Measurements from ENCODE around the gene CDKN2AIPNL.
"Not testable (repeated sequence)": the region's sequence is repeated elsewhere in the genome, so short reads cannot be mapped to it uniquely, and the experiment has no call there.

The CDKN2AIPNL gene

DNA sequence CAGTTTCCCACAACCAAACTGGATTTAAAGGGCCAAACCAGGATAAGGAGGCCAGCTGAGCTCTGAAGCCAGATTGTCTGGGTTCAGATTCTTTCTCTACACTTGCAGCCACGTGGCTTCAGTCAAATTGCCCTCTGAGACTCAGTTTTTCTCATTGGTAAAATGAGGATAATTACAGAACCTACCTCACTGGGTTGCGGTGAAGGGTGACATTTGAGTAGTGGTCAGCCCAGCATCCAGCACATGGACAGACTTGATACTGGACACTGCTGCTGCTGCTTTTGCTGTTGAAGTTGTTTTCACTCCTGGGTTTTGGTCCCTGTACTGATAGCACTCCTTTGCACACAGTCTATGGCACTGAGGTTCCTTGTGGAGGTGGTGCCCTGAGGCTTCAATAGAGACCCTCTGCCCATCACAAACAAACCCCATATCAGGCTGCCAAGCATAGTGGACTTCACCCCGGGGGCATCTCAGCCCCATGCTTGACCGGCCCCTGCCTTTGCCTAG, 25.7 kb upstream of the CDKN2AIPNL start:
- peak overlapping the region; percentile 83 for H3K27ac ChIP-seq (ENCODE audit: low read length)
- peaks cover 24 to 25% of the 10 kb centered on the region in 2 donors for H3K4me1 ChIP-seq (ENCODE audit: control insufficient read depth in 1 of 2, insufficient read depth in 2 of 2, low read length in 2 of 2)
- no peaks in the 10 kb centered on the region for H3K9me3 ChIP-seq (ENCODE audit: control insufficient read depth in 1 of 2, low read length in 2 of 2)
- H3K4me3 ChIP-seq (ENCODE audit: low read depth in 1 of 2, low read length in 2 of 2), result no peak overlapping the region
- H3K36me3 ChIP-seq (ENCODE audit: control insufficient read depth in 1 of 2, insufficient read depth in 2 of 2, low read length in 2 of 2), result peaks cover 0 to 3% of the 10 kb centered on the region in 2 donors
- H3K27me3 ChIP-seq (ENCODE audit: low read depth, low read length), result no peaks in the 10 kb centered on the region

DNA sequence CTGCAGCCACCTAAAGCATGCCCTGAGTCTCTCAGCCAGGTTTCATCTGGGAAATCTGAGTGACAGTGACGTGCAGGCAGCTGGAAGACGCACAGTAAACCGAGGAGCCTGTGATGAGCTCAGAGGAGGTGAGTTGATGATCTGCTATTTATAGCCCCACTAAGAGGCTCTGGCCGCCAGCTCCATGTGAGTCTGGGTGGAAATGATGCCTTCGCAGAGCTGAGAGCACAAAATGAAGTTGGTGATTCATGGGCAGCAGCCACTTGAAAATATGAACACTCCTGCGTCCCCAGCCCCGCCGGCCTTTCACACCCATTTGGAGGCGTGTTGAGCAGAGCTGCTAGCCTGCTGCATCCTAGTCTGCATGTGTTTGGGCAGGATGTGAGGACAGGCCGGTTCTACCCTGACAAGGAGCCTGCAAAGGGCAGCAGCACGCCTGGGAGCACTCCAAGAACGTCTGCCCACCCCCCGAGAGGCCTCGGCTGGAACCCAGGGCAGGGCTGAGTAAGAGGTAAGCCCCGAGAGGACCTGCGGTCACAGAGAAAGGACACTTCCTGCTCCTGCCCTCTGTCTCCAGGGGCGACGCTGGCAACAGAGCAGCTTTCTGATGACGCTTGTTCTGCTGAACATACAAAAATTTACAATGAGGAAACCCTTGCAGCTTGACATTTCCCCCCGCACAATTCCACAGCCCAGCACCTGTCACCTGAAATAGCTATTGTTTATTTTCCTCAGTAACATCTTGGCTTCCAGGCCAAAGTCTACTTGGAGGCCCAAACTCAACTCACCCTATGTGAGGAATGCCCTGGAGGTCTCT, 25.1 kb upstream of the CDKN2AIPNL start:
- Histone ChIP-seq H3K4me3 (ENCODE audit: low read depth in 1 of 2, low read length in 2 of 2) (no peak overlapping the region), H3K4me1 (ENCODE audit: control insufficient read depth in 1 of 2, insufficient read depth in 2 of 2, low read length in 2 of 2) (peaks cover 24 to 25% of the 10 kb centered on the region in 2 donors), H3K36me3 (ENCODE audit: control insufficient read depth in 1 of 2, insufficient read depth in 2 of 2, low read length in 2 of 2) (peaks cover 0 to 3% of the 10 kb centered on the region in 2 donors), H3K27ac (ENCODE audit: low read length) (peak overlapping the region; percentile 83), H3K27me3 (ENCODE audit: low read depth, low read length) (no peaks in the 10 kb centered on the region), H3K9me3 (ENCODE audit: control insufficient read depth in 1 of 2, low read length in 2 of 2) (no peaks in the 10 kb centered on the region)

DNA sequence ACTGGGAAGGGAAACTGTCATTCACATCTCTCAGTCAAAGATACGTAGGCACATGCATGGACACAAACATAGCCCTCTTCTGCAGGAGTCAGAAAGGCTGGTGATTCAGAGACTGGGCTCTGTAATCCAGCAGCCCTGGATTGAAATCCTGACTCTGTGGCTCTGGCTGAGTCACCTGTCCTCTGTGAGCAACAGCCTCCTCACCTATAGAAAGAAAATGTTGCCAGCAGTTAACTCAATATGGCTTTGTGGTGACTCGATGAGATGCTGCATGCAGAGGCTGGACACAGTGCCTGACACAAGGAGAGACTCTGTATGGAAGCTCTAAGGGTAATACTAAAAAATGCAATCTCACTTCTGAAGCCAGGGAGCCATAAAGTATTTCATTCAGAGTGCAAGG, 23.9 kb upstream of the CDKN2AIPNL start:
- Histone ChIP-seq H3K9me3 (ENCODE audit: control insufficient read depth in 1 of 2, low read length in 2 of 2) (no peaks in the 10 kb centered on the region), H3K4me3 (ENCODE audit: low read depth in 1 of 2, low read length in 2 of 2) (no peak overlapping the region), H3K36me3 (ENCODE audit: control insufficient read depth in 1 of 2, insufficient read depth in 2 of 2, low read length in 2 of 2) (peaks cover 0 to 3% of the 10 kb centered on the region in 2 donors), H3K27me3 (ENCODE audit: low read depth, low read length) (no peaks in the 10 kb centered on the region), H3K27ac (ENCODE audit: low read length) (no peak overlapping the region), H3K4me1 (ENCODE audit: control insufficient read depth in 1 of 2, insufficient read depth in 2 of 2, low read length in 2 of 2) (peaks cover 24 to 25% of the 10 kb centered on the region in 2 donors)

DNA sequence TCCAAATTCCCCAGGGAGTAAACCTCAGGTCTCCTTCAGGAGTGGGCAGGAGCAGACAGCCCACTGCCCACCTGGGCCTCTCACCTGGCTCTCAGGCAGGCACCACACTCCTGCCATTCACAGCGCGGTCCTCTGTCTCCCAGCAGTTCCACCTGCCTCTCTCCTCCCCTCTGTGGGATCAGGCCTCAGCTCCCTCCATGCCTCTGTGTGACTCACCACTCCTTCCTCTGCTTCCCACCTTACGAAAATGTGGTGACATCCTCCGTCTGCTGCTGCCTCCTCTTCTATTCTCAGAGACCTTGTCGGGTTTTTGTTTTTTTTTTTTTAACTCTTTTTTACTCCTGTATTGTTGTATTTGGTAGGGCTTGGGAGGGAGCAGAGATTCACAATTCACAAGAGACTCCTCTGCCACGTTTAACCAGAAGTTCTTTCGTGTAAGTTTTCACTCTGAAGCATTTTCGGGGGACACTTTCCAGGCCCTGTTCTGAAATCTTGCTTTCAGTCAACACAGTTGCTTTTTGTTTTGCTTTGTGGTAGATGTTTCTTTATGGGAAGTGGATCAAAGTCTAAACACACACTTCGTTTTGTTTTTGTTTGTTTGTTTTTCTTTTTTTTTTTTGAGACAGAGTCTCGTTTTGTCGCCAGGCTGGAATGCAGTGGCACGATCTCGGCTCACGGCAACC, 21.1 kb upstream of the CDKN2AIPNL start:
- Histone ChIP-seq H3K27ac (ENCODE audit: low read length) (no peak overlapping the region), H3K4me1 (ENCODE audit: control insufficient read depth in 1 of 2, insufficient read depth in 2 of 2, low read length in 2 of 2) (peaks cover 9 to 12% of the 10 kb centered on the region in 2 donors), H3K9me3 (ENCODE audit: control insufficient read depth in 1 of 2, low read length in 2 of 2) (no peaks in the 10 kb centered on the region), H3K4me3 (ENCODE audit: low read depth in 1 of 2, low read length in 2 of 2) (no peak overlapping the region), H3K27me3 (ENCODE audit: low read depth, low read length) (no peaks in the 10 kb centered on the region), H3K36me3 (ENCODE audit: control insufficient read depth in 1 of 2, insufficient read depth in 2 of 2, low read length in 2 of 2) (peaks cover 0 to 3% of the 10 kb centered on the region in 2 donors)

DNA sequence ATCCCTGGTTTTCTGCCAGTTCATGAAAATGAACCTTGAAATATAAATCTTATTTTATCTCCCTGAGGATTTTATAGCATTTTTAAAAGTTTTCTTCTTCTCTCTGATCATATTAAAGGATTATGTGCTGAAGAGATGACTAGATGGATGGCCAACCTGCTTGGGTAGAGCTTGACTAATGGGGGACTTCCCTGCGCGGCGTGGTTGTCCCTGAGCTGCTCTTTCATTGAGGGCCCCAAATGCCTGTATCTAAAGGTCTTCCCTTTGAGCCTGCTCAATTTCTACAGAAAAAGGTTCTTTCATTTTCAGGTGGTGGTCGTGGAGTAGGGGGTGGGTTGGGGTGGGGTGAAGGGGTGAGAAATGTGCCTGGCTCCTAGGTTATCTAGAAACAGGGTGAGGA, 20.5 kb upstream of the CDKN2AIPNL start:
- Histone ChIP-seq H3K9me3 (ENCODE audit: control insufficient read depth in 1 of 2, low read length in 2 of 2) (no peaks in the 10 kb centered on the region), H3K36me3 (ENCODE audit: control insufficient read depth in 1 of 2, insufficient read depth in 2 of 2, low read length in 2 of 2) (peaks cover 0 to 3% of the 10 kb centered on the region in 2 donors), H3K27me3 (ENCODE audit: low read depth, low read length) (no peaks in the 10 kb centered on the region), H3K4me3 (ENCODE audit: low read depth in 1 of 2, low read length in 2 of 2) (no peak overlapping the region), H3K27ac (ENCODE audit: low read length) (no peak overlapping the region), H3K4me1 (ENCODE audit: control insufficient read depth in 1 of 2, insufficient read depth in 2 of 2, low read length in 2 of 2) (peaks cover 2 to 6% of the 10 kb centered on the region in 2 donors)

DNA sequence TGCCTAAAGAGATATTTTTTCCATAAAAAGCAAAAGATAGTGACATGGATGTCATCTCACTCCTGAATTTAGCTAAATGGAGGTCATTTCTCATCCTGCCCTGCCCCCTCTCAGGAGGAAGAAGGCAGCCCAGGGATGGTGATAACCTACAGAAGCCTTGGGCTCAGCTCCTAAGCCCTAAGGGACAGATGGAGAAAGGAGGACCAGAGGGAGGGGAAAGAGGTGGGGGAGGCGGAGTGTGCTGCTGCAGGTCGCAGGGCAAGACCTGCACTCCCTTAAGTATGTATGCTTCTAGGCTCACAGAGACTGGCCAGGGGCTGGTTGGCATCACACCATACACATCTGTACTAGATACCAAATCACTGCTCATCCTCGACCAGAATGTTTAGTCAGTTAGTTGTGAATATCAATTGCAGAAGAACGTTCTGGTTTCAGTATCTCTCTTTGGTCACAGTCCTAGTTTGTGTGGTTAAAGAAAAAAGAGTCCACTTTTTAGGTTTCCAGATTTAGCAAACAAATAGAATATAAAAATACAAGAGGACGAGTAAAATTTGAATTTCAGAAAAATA, 18.4 kb upstream of the CDKN2AIPNL start:
- Histone ChIP-seq H3K9me3 (ENCODE audit: control insufficient read depth in 1 of 2, low read length in 2 of 2) (no peaks in the 10 kb centered on the region), H3K4me3 (ENCODE audit: low read depth in 1 of 2, low read length in 2 of 2) (no peak overlapping the region), H3K36me3 (ENCODE audit: control insufficient read depth in 1 of 2, insufficient read depth in 2 of 2, low read length in 2 of 2) (no peaks in the 10 kb centered on the region)

DNA sequence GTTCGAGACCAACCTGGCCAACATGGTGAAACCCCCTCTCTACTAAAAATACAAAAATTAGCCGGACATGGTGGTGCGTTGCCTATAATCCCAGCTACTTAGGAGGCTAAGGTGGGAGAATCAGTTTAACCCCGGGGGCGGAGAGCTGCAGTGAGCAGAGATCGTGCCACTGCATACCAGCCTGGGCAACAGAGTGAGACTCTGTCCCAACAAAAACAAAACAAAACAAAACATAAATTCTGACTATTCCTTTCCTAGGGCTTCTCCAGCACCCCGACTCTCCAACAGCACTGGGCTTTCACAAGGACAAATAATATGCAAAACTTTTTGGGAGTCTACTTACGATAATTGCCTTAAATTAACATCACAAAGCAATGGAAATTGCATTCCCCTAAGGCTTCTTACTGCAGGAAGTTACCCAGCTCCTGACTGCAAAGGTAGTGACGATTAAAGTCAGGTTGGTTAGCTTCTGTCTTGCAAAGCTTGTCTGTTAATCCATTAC, 15.9 kb upstream of the CDKN2AIPNL start:
- H3K4me1 ChIP-seq (ENCODE audit: control insufficient read depth in 1 of 2, insufficient read depth in 2 of 2, low read length in 2 of 2), result no peaks in the 10 kb centered on the region
- H3K36me3 ChIP-seq (ENCODE audit: control insufficient read depth in 1 of 2, insufficient read depth in 2 of 2, low read length in 2 of 2), result no peaks in the 10 kb centered on the region
- no peaks in the 10 kb centered on the region for H3K9me3 ChIP-seq (ENCODE audit: control insufficient read depth in 1 of 2, low read length in 2 of 2)
- no peak overlapping the region for H3K4me3 ChIP-seq (ENCODE audit: low read depth in 1 of 2, low read length in 2 of 2)
- no peaks in the 10 kb centered on the region for H3K27me3 ChIP-seq (ENCODE audit: low read depth, low read length)
- no peak overlapping the region for H3K27ac ChIP-seq (ENCODE audit: low read length)

More for the DNA sequence above, 18.4 kb upstream of the CDKN2AIPNL start:
- H3K4me1 ChIP-seq (ENCODE audit: control insufficient read depth in 1 of 2, insufficient read depth in 2 of 2, low read length in 2 of 2), result no peaks in the 10 kb centered on the region
- no peaks in the 10 kb centered on the region for H3K27me3 ChIP-seq (ENCODE audit: low read depth, low read length)
- H3K27ac ChIP-seq (ENCODE audit: low read length), result no peak overlapping the region

DNA sequence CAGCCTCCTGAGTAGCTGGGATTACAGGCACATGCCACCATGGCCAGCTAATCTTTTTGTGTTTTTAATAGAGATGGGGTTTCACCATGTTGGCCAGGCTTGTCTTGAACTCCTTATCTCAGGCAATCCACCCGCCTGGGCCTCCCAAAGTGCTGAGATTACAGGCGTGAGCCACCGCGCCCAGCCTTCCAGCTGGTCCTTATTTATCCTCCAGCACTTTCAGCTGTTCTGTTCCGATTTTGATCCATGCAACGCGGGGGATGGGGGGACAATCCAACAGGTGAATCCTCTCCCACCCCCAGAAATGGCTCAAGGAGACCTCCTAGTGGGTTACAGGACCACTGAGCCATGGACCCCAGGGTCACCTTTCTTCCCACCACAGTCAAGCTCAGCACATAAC, 14.7 kb upstream of the CDKN2AIPNL start:
- no peaks in the 10 kb centered on the region for H3K27me3 ChIP-seq (ENCODE audit: low read depth, low read length)
- H3K4me1 ChIP-seq (ENCODE audit: control insufficient read depth in 1 of 2, insufficient read depth in 2 of 2, low read length in 2 of 2), result no peaks in the 10 kb centered on the region
- no peaks in the 10 kb centered on the region for H3K36me3 ChIP-seq (ENCODE audit: control insufficient read depth in 1 of 2, insufficient read depth in 2 of 2, low read length in 2 of 2)
- H3K27ac ChIP-seq (ENCODE audit: low read length), result no peak overlapping the region
- H3K4me3 ChIP-seq (ENCODE audit: low read depth in 1 of 2, low read length in 2 of 2), result no peak overlapping the region
- no peaks in the 10 kb centered on the region for H3K9me3 ChIP-seq (ENCODE audit: control insufficient read depth in 1 of 2, low read length in 2 of 2)

DNA sequence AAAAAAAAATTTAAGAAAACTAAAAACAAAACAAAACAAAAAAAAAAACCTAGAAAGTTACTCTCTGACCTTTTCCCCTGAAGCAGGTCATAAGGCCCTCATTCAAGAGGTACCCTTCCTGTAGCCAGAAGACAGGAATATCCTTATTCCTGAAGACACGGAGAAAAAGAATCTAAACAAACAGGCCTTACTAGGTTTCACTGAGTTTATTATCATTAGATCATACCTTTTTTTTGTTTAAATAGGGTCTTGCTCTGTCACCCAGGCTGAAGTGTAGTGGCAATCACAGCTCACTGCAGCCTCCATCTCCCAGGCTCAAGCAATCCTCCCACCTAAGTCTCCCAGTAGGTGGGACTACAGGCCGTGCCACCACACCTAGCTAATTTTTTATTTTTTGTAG, 11.7 kb upstream of the CDKN2AIPNL start:
- H3K4me3 ChIP-seq (ENCODE audit: low read depth in 1 of 2, low read length in 2 of 2), result no peak overlapping the region
- no peaks in the 10 kb centered on the region for H3K27me3 ChIP-seq (ENCODE audit: low read depth, low read length)
- no peaks in the 10 kb centered on the region for H3K36me3 ChIP-seq (ENCODE audit: control insufficient read depth in 1 of 2, insufficient read depth in 2 of 2, low read length in 2 of 2)
- no peak overlapping the region for H3K27ac ChIP-seq (ENCODE audit: low read length)
- peaks cover 0 to 4% of the 10 kb centered on the region in 2 donors for H3K9me3 ChIP-seq (ENCODE audit: control insufficient read depth in 1 of 2, low read length in 2 of 2)
- H3K4me1 ChIP-seq (ENCODE audit: control insufficient read depth in 1 of 2, insufficient read depth in 2 of 2, low read length in 2 of 2), result no peaks in the 10 kb centered on the region

DNA sequence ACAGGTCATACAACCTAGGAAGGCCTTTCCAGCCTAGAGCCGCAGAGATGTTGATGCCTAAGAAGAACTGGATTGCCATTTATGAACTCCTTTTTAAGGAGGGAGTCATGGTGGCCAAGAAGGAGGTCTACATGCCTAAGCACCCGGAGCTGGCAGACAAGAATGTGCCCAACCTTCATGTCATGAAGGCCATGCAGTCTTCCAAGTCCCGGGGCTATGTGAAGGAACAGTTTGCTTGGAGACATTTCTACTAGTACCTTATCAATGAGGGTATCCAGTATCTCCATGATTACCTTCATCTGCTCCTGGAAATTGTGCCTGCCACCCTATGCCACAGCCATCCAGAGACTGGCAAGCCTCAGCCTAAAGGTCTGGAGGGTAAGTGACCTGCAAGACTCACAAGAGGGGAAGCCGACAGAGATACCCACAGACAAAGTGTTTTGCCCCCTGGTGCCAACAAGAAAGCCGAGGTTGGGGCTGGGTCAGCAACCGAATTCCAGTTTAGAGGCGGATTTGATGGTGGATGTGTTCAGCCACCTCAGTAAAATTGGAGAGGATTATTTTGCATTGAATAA, 11.2 kb upstream of the CDKN2AIPNL start:
- no peaks in the 10 kb centered on the region for H3K4me1 ChIP-seq (ENCODE audit: control insufficient read depth in 1 of 2, insufficient read depth in 2 of 2, low read length in 2 of 2)
- H3K36me3 ChIP-seq (ENCODE audit: control insufficient read depth in 1 of 2, insufficient read depth in 2 of 2, low read length in 2 of 2), result no peaks in the 10 kb centered on the region
- no peak overlapping the region for H3K27ac ChIP-seq (ENCODE audit: low read length)
- peaks cover 0 to 4% of the 10 kb centered on the region in 2 donors for H3K9me3 ChIP-seq (ENCODE audit: control insufficient read depth in 1 of 2, low read length in 2 of 2)
- H3K4me3 ChIP-seq (ENCODE audit: low read depth in 1 of 2, low read length in 2 of 2), result no peak overlapping the region
- H3K27me3 ChIP-seq (ENCODE audit: low read depth, low read length), result no peaks in the 10 kb centered on the region

DNA sequence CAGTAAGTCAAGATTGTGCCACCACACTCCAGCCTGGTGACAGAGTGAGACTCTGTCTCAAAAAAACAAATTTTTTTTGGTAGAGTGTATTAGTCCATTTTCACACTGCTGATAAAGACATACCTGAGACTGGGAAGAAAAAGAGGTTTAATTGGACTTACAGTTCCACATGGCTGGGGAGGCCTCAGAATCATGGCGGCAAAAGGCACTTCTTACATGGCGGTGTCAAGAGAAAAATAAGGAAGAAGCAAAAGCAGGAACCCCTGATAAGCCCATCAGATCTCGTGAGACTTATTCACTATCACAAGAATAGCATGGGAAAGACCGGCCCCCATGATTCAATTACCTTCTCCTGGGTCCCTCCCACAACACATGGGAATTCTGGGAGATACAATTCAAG, 9.4 kb upstream of the CDKN2AIPNL start:
- H3K4me1 ChIP-seq (ENCODE audit: control insufficient read depth in 1 of 2, insufficient read depth in 2 of 2, low read length in 2 of 2); H3K36me3 ChIP-seq (ENCODE audit: control insufficient read depth in 1 of 2, insufficient read depth in 2 of 2, low read length in 2 of 2); H3K9me3 ChIP-seq (ENCODE audit: control insufficient read depth in 1 of 2, low read length in 2 of 2); H3K4me3 ChIP-seq (ENCODE audit: low read depth in 1 of 2, low read length in 2 of 2); H3K27me3 ChIP-seq (ENCODE audit: low read depth, low read length); H3K27ac ChIP-seq (ENCODE audit: low read length): not testable (repeated sequence)

Measured in muscle layer of duodenum (tissue), 2 donors.